NCI-H2196 (cell line): ENCODE data around the gene OSMR.
A peak's percentile ranks its signal among the peaks of the same experiment; 100 is the strongest.
"Not testable (repeated sequence)": the region's sequence is repeated elsewhere in the genome, so short reads cannot be mapped to it uniquely, and the experiment has no call there.

Experiments
- DNase-seq: peaks from one replicate; lab custom pipeline; 2025; ENCODE audit not compliant: unreplicated experiment; lab: John Stamatoyannopoulos, UW

Gene OSMR

DNA sequence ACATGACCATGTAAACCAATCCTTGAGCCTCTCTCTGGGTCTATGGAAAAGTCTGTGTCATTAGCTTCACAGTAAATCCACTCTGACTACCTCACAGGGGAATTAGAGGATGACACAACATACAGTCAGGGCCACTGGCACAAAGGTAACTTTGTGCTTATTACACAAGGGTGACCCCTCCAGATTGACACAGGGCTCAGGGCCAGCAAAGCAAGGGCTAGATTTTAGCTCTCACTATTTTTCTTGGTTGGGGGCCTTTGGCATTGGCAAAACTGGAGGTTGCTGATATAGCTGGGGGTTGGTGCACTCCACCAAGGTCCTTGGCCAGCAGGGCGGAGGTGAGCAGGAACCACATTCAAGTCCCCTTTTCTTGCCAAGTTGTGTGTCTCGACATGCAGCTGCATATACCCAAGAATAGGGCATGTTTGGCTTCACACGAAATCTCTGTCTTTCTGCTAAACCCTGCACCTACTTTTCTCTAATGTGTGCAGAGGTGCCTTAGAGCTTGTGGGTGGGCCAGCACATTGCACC is 15.2 kb upstream of the OSMR start:
- no peak for DNase-seq

- no peak for DNase-seq
These were observed 14.7 kb upstream of the OSMR start for GRCh38 chr5:38831117-38831516.

DNA sequence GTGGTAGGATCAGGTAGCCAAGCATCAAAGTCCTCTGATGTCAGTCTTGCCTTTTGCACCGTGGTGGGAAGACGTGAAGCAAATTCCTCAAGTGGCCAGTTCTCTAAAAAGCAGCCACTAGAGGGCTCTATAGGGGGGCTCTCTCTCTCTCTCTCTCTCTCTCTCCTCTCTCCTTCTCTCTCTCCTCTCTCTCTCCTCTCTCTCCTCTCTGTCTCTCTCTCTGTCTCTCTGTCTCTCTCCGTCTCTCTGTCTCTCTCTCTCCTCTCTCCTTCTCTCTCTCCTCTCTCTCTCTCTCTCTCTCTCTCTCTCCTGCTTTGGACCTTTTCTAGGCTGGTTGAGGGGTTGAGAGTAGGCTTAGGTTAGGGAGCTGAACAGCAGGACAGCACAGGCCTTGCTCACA is 13.9 kb upstream of the OSMR start:
- DNase-seq: peak; percentile 36

DNA sequence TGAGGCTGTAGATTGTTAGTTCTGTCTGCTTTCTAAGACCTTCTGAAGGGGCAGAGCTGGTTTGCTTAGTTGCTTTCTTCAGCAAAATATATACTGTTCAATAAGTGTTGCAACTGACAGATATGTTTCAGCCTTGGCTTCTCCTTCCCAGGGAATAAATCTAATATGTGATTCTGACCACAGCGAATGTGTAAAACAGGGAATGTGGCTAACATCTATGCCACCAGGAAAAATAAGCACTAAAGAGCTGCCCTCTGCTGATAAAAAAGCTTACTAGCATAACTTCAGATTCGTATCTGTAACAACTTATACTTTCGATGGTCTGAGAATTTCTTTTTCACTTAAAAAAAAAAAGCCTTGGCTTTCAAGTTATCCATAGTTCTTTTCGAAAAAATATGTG is 13.0 kb upstream of the OSMR start:
- DNase-seq: no peak

- no peak for DNase-seq
These were observed 9.9 kb upstream of the OSMR start for GRCh38 chr5:38835887-38836286.

- DNase-seq: no peak
These were observed 8.4 kb upstream of the OSMR start for GRCh38 chr5:38837416-38837815.

GRCh38 chr5:38837932-38838331 is 7.9 kb upstream of the OSMR start:
- DNase-seq: no peak

GRCh38 chr5:38843665-38844064 is 2.1 kb upstream of the OSMR start:
- DNase-seq: no peak

DNA sequence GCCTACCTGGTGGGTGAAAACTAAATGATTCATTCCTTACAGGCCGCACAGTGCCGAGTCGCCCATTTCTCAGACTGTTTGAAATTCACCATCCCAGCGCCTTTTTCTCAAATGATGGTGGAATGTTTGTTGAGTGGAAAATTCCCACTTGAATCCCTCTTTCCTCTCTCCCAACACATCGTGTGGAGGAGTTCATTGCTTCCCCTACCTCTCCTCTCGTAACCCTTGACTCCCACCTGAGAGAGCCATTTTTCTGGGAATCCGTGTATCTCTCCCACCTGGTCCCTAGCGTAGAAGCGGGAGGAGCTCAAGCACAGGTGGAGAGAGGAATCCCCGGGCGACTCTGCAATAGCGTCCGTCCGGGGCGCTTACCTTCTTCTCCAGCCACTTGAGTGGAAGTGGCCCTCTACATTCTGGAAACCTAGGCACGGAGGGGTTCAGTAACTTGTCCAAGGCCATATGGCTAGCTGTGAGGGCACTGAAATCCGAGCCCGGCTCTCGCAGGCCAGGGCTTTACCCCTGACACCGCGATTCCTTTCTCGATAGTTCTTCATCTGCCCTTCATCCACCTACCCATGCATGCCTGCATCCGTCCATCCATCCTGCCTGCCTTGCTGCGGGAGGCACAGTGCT is 683 bp downstream of the OSMR start:
- DNase-seq: no peak

DNA sequence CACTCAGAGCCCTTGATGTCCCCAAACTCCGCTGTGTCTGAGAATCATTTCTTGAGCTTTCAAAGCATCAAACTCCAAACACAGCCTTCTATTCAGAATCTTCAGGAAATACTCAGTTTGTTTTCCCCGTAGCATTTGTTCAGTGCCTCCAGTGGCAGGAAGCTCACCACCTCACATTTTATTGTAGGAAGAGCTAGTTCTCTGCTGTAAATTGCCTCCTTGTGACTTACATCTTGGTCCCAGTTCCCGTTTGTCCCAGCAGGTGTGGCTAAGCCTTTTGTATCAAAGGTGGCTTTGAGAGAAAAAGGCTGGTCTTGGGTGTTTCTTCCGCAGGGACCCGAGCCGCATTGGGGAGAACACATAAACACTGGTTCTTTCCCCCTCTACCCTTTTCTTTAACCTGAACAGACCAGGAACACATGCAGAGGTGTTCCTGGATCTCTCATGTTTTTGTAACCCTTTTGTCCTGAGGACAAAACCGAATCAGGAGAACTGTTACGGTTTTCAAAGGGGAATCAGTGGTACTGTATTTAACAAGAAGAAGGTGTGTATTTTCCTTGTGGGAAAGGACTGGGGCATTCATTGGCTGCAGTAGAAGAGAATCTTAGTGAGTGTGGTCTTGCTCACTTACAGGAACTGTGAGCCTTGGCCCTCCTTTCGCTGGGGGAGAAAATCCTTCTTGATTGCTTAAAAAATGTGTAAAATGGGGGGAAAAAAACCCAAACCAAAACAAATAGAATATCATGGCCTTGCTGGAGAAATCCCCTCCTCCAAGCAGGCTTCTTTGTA is 1.9 kb downstream of the OSMR start:
- no peak for DNase-seq

DNA sequence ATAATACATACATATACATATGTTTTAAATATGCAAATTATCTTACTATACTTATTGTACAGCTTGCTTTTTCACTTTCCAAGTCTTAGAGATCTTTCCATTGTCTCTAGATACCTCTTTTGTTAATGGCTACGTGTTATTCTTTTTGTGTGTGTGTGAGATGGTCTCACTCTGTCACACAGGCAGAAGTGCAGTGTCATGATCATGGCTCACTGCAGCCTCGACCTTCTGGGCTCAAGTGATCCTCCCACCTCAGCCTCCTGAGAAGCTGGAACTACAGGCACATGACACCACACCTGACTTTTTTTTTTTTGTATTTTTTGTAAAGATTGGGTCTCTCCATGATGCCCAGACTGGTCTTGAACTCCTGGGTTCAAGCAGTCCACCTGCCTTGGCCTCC is 2.8 kb downstream of the OSMR start:
- DNase-seq: no peak

GRCh38 chr5:38851640-38852039 is 5.8 kb downstream of the OSMR start:
- DNase-seq: not testable (repeated sequence)

- DNase-seq: no peak
These were observed 8.1 kb downstream of the OSMR start for GRCh38 chr5:38853753-38854470.

- DNase-seq: no peak
These were observed 9.1 kb downstream of the OSMR start for GRCh38 chr5:38854907-38855306.

GRCh38 chr5:38856660-38857059 is 10.8 kb downstream of the OSMR start:
- DNase-seq: no peak

GRCh38 chr5:38858839-38859238 is 13.0 kb downstream of the OSMR start:
- DNase-seq: no peak

DNA sequence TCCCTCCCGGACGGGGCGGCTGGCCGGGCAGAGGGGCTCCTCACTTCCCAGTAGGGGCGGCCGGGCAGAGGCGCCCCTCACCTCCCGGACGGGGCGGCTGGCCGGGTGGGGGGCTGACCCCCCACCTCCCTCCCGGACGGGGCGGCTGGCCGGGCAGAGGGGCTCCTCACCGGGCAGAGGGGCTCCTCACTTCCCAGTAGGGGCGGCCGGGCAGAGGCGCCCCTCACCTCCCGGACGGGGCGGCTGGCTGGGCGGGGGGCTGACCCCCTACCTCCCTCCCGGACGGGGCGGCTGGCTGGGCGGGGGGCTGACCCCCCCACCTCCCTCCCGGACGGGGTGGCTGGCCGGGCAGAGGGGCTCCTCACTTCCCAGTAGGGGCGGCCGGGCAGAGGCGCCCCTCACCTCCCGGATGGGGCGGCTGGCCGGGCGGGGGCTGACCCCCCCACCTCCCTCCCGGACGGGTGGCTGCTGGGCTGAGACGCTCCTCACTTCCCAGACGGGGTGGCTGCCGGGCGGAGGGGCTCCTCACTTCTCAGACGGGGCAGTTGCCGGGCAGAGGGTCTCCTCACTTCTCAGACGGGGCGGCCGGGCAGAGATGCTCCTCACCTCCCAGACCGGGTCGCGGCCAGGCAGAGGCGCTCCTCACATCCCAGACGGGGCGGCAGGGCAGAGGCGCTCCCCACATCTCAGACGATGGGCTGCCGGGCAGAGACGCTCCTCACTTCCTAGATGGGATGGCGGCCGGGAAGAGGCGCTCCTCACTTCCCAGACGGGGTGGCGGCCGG is 16.4 kb downstream of the OSMR start:
- not testable (repeated sequence) for DNase-seq

- no peak for DNase-seq
These were observed 20.7 kb downstream of the OSMR start for GRCh38 chr5:38866362-38867031.

GRCh38 chr5:38867032-38867398 is 21.2 kb downstream of the OSMR start:
- no peak for DNase-seq

DNA sequence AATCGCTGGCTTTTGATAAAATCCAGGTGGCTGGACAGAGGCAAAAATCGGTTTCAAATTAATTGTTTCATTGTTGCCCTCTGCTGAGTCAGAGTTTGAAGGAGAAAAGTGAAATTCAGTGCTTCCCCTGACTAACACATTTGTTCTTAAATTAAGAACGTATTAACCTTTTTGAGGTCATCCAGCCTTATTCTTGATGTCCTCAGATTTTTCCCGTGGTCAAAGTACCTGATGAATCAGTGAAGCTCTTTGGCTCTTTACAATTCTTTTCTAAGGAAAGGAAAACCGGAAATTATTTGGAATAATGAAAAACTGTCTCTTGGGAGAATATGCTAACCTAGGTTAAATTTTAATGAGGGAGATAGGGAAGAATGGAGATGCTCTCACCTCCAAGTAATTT is 21.6 kb downstream of the OSMR start:
- no peak for DNase-seq

DNA sequence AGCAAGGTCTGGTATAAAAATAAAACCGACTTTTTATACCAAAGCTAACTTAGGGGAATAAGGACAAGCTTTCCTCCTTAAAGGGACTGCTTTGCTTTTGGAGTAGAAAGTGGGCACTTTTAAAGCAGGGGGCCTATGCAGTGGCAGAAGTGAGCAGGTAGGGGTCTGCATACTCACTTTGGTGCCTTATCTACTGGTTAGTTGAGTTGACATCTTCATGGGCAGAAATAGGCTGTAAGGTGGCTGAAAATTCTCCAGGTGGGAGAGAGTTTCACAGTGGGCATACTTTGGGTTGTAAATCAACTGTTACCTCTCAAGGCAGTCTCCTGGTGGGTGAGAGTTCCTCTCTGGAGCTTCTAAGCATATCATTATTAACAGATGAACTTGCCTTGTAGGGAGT is 24.8 kb downstream of the OSMR start:
- DNase-seq: no peak
